Germinal center (tissue), 1 donor: ENCODE results near the gene SLC4A2.

Experiments used
- DNase-seq: peaks from one replicate; pipeline ENCODE4 v3.0.0; 2012; ENCODE audit warnings: mixed read lengths, low spot score

The SLC4A2 gene

GRCh38 chr7:151062399-151063211, 3.2 kb downstream of the SLC4A2 start:
- no peak for DNase-seq

GRCh38 chr7:151063212-151063561, 3.8 kb downstream of the SLC4A2 start:
- DNase-seq = no peak

DNA sequence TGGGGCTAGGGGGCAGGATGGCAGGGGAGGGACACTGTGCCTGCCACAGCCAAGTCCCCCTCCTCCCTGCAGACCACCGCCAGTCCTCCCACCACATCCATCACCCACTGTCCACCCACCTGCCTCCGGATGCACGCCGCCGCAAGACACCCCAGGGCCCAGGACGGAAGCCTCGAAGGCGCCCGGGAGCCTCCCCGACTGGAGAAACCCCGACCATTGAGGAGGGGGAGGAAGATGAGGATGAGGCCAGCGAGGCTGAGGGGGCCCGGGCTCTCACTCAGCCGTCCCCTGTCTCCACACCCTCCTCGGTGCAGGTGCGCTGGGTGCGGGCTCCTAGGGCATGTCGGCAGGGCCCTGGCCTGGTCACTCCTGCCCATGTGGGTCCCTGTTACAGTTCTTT, 5.1 kb downstream of the SLC4A2 start:
- DNase-seq = no peak

DNA sequence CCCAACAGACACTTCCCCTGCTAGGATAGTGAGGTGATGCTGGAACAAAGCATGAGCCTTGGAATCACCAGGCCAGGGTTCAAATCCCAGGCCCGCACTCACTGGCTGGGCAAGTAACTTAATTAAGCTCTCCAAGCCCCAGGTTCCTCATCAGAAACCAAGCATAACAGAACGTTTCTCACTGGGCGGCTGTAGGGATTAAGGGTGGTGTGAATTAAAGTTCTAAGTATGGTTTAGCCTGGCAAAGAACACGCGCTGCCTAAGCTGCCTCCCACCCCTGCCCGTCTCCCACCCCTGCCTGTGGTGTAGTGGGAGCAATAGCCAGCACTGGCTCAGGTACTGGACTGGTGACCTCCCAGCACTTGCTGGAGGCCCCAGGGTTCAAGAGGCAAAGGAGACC, 5.6 kb downstream of the SLC4A2 start:
- no peak for DNase-seq

GRCh38 chr7:151065516-151065915, 6.1 kb downstream of the SLC4A2 start:
- DNase-seq = no peak

- no peak for DNase-seq
These were observed 7.0 kb downstream of the SLC4A2 start for GRCh38 chr7:151066273-151066974.

DNA sequence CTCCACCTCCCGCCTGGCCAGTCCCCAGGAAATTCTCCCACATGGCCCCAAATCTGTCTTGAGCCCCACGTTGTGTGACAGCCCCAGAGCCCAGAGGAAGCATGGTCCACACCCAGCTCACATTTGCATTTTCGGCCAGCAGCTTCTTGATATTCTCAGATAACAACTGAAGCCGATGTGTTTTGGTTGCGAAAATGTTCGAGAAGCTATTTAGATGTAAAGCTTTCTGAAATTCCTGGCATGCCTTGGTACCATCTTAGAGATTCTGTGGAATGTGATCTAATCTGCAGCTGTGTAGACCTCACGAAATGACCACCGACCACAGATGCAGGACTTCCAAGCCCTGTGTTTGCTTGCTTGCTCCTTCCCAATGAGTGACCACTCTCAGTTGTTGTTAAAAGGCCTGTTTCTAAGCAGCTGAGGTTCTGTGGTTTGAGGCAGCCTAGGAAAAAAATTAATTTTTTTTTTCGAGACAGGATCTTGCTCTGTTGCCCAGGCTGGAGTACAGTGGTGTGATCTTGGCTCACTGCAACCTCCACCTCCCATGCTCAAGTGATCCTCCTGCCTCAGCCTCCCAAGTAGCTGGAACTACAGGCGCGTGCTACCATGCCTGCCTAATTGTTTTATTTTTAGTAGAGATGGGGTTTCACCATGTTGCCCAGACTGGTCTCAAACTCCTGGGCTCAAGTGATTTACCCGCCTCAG, 8.8 kb downstream of the SLC4A2 start:
- no peak for DNase-seq

DNA sequence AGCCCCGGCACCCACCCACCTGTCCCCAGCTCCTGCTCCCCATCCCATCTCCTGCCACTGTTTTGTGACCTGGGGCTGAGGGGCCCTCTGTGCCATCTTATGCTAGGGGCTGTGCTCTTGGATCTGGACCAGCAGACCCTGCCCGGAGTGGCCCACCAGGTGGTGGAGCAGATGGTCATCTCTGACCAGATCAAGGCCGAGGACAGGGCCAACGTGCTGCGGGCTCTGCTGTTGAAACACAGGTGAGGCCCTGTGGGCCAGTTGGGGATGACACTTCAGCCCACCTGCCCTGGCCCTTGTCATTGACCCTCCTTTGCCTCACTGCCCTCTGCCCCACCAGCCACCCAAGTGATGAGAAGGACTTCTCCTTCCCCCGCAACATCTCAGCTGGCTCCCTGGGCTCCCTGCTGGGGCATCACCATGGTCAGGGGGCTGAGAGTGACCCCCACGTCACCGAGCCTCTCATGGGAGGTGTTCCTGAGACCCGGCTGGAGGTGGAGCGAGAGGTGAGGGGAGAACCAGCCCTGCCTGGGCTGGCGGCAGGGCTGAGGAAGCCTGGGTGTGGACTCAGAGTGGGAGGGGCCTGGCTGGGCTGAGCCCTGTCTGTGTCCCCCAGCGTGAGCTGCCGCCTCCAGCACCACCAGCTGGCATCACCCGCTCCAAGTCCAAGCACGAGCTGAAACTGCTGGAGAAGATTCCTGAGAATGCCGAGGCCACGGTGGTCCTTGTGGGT, 10.6 kb downstream of the SLC4A2 start:
- no peak for DNase-seq

GRCh38 chr7:151070574-151070960, 11.2 kb downstream of the SLC4A2 start:
- no peak for DNase-seq

DNA sequence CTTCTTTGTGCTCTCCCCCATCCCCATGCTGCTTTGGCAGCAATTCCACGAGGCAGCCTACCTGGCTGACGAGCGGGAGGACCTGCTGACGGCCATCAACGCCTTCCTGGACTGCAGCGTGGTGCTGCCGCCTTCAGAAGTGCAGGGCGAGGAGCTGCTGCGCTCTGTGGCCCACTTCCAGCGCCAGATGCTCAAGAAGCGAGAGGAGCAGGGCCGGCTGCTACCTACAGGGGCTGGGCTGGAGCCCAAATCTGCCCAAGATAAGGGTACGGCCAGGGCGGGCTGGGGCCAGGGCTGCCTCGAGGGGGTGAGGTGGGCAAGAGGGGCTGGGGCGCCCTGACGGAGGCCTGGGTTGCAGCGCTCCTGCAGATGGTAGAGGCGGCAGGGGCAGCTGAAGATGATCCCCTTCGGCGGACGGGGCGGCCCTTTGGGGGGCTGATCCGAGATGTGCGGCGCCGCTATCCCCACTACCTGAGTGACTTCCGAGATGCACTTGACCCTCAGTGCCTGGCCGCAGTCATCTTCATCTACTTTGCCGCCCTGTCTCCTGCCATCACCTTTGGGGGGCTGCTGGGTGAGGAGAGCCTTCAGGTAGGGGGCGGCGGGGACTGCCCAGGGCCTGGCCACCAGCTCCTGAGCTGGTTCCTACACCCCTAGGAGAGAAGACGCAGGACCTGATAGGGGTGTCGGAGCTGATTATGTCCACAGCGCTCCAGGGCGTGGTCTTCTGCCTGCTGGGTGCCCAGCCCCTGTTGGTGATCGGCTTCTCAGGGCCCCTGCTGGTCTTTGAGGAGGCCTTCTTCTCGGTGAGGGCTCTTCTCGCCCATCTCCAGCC, 11.9 kb downstream of the SLC4A2 start:
- DNase-seq = no peak

GRCh38 chr7:151073990-151074389, 14.6 kb downstream of the SLC4A2 start:
- no peak for DNase-seq

- no peak for DNase-seq
These were observed 15.7 kb downstream of the SLC4A2 start for GRCh38 chr7:151074817-151075661.

- DNase-seq = no peak
These were observed 16.2 kb downstream of the SLC4A2 start for GRCh38 chr7:151075662-151075971.

DNA sequence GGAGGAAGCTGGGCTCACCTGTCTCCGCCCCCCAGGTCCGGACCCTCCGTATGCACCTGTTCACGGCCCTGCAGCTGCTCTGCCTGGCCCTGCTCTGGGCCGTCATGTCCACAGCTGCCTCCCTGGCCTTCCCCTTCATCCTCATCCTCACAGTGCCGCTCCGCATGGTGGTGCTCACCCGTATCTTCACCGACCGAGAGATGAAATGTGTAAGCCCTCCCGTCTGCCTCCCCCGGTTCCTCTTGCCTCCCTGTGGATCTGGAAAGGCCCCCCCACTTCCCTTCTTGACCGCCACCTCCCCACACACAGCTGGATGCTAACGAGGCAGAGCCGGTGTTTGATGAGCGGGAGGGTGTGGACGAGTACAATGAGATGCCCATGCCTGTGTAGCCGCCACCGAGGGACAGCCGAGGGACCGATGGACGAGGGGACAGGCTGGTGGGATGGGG, 16.6 kb downstream of the SLC4A2 start:
- DNase-seq = no peak

- DNase-seq = no peak
These were observed 17.7 kb downstream of the SLC4A2 start for GRCh38 chr7:151076863-151077704.

DNA sequence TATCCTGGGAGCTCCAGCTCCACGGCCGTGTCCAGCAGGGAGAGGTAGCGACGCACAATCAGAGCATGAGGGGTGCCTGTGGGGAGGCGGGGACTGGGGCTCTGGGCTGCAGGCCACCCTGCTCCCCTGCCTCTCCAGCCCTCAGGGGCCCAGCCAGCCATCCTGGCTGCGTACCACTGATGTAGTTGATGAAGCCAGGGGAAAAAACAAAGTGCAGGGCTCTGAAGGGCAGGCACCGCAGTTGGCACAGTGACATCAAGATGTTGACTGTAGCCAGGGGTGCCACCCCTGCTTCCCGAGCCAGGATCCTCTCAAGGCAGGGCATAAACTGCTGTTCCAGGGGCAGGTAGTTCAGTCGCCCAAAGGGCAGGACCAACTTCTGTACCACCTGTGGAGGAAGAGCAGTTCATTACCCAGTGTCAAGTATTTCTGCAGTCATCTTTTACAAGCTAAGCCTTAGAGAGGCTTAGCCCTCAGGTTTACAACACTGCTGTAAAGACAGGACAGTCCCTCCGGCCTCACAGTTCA, 18.4 kb downstream of the SLC4A2 start:
- no peak for DNase-seq

DNA sequence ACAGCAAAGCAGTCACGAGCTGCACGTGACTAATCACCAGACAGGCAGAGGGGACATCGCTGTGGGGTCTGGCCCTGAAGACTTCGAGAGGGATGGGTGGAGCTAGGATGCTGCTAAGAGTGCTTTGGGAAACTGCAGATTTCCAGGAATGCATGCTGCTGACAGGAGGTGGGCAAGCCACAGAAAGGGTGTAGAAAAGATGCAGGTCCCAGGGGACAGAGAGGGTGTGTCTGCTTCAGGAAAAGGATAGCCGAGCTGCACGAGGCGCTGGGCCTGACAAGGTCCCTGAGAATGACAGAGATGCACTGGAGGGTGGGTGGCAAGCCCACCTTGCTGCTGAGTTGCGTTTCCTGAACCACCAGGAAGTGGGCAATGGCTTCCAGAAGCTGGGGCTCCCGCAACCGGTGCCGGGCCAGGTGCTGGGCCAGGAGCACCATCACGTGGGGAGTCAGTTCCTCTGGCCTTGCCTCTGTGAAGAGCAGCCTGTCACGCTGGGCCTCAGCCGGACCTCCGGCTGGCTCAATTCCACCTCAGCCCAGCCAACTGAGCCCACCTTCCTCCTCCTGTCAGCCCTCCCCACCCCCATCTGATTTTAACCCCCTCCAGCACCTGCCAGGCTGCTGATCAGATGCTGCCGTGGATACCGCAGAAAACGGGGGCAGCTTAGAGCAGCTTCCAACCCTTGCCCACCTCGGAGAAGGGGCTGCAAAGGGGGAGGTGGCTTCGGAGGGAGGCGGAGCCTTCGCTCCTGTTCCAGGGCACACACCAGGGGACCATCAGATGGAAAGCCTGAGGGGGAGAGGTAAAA, 19.0 kb downstream of the SLC4A2 start:
- DNase-seq = no peak

DNA sequence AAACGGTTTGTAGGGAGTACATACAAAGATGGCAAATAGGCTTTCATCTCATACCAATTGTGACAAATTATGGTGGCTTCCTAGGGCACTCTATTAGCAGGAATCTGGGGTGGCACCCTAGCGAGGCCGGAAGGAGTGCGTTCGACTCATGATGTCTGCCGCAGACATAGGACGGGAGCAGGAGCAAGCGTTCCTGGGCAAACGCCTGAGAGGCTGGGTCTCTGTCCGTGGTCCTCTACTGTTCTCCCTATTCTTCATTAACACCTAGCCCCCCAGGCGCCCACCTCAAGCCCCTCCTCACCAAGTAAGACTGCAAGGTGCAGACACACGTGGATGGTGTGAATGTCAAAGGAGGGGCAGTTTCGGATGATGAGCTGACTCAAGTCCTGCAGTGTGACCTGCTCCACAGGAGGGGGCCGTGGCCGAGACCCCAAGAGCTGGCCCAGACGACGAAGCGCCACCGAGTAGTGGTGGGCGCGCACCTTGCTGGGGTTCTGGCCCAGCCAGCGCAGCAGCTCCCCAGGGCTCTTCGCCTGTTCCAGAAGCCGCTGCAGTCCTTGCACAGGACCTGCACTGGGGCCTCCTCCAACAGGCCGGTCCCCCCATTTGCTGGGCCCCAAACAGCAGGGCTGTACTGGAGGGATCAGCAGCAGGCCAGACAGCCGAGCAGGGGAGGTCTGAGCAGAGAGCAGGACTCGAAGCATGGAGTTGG, 20.0 kb downstream of the SLC4A2 start:
- DNase-seq = no peak
